HG02943 (cell line): ENCODE data around the gene KLHL26.

Experiments
- ATAC-seq: cut with Tn5 transposase; IDR thresholded peaks from one replicate; pipeline ENCODE4 v1.9.1; 2021; ENCODE audit warnings: mild to moderate bottlenecking, low read depth, moderate library complexity; ENCODE audit not compliant: unreplicated experiment

The KLHL26 gene

DNA sequence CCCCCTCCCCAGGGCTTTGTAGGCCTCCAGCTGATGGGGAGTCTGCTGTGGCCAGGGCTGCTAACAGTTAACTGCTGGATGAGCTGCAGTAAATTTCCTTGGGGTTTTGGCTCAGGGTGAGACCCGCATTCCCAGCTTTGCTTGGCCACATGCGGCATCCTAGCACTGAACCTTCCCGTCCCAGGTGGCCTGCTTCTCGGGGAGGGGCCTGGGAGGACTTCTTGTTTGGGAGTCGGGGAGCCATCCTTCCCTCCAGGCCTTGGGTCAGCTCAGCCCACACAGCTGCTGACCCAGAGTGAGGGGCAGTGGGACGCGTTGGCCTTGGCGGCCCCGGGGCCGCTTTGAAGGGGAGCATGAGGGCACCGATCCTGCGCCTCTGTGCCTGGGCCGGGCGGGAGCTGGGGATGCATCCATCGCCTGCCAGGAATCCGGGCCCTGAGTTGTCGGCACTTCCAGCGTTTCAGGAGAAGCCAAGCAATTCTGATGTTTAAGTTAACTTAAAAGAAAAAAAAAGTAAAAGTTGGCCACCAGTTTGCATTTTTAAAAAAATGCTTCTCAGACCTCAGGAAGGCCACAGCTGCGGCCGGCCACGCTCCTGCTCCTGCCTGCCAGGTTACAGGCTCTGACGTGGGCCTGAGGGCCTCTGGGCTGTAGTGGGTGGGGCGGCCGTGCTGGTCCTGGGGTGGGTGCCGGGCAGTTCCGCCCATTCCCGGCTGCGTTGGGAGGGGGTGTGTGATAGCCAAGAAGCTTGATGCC lies 74.3 kb downstream of the KLHL26 start:
- no peak for ATAC-seq

- no peak for ATAC-seq
These were observed 75.1 kb downstream of the KLHL26 start for GRCh38 chr19:18711893-18712292.

- no peak for ATAC-seq
These were observed 76.2 kb downstream of the KLHL26 start for GRCh38 chr19:18712981-18713380.

GRCh38 chr19:18713550-18714117 lies 76.8 kb downstream of the KLHL26 start:
- ATAC-seq, result no peak

GRCh38 chr19:18715416-18715815 lies 78.6 kb downstream of the KLHL26 start:
- ATAC-seq, result no peak

GRCh38 chr19:18716857-18717256 lies 80.0 kb downstream of the KLHL26 start:
- no peak for ATAC-seq

GRCh38 chr19:18717601-18718000 lies 80.8 kb downstream of the KLHL26 start:
- ATAC-seq, result no peak

DNA sequence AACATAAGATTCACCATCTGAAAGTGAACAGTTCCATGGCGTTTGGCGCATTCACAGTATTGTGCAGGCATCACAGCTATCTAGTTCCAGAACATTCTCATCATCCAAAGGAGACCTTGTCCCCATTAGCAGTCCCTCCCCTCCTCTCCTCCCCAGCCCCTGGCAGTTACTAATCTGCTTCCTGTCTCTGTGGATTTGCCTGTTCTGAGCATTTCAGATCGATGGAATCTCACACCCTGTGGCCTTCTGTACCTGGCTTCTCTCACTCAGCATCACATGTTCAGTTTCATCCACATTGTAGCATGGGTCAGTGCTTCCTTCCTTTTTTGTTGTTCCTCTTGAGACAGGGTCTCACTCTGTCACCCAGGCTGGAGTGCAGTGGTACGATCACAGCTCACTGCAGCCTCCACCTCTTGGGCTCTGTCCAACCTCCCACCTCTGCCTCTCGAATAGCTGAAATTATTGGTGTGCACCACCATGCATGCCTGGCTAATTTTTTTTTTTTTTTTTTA lies 81.2 kb downstream of the KLHL26 start:
- ATAC-seq, result no peak

DNA sequence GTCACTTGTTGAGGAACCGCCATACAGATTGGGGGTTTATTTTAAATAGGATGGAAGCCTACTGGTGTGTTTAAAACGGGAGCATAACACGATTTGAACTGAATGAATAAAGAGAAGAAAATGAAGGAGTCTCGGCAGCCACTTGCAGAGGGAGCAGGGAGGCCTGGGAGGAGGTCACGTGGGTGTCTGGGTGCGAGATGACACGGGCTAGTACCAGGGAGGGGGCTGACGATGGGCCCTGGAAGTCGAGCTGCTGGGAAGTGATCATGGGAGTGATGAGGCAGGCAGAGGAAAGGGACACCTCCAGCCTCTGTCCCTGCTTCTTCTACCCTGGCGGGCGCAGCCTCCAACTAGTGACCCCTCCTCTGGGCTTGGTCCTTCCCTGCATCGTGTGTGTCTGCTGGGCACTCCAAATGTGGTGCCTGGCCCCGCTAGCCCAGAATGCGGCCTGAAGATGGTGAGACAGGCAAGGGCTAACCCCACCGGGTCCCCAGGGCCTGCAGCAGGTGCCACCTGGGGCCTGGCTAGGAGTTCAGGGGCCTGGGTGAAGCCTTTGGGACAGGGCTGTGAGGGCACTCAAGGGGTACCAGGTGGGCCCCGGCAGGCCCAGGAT lies 82.1 kb downstream of the KLHL26 start:
- ATAC-seq, result no peak

DNA sequence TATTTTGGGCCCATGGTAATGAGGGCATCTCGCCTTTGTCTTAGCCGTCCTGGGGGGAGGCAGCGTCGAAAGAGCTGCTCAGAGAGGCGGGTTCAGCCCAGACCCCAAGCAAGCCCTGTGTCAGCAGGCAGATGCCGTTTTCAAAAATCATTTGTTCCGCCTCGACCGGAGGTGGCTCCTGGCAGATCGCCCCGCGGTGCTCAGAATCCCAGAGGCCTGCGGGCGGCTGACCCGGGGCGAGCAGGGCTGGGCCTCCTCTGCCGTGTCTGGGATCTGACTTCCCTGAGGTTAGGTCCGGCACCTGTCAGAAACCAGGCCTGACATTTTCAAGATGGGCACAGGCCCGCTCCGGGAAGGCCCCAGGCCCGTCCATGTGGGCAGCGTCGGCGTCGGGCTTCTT lies 82.7 kb downstream of the KLHL26 start:
- no peak for ATAC-seq
